Measurements from ENCODE around the gene TREX2. TPM values are rescaled to one million over a fixed set of nuclear protein-coding genes. Genes with fewer than 3 reads are reported as not detected.

The TREX2 gene
- total and polyA plus RNA-seq, 2 of the 4 experiments (the other 2 are of a cell fraction), result 0.36 to 0.84 TPM

DNA sequence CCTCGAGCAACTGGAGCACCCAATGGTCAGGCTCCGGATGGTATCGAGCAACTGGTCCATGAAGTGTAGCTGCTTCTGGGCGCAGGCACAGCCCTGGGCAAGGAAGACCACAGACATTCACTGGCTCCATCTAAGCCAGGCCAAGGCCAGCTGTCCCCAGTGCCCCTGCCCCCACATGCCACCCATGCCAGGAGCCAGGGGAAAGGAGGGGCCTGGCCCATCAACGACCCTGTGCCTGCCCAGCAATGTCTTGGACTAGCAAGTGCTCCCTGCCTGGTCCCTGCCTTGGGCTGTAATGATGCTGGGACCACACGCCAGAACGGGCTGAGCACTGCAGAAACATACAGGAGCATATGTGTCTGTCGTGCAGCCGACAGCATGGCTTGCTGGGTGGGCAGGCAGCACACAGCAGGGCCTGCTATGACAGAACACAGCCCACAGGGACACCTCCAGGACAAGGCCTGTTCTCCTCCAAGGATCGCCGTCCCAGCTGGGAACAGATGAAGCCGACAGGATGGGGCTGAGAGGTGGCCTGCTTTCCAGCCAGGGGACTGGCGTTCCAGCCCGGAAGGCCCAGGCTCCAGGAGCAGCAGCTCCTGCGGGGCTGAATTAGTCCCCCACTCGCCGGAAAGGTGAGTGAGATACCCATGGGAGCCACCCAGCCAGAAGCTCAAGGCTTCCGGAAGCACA lies 11.4 kb upstream of the TREX2 start:
- no peak overlapping the region for H3K9ac ChIP-seq (ENCODE audit: low read depth, low read length)
- H3K79me1 ChIP-seq (ENCODE audit: low read depth in 1 of 2, low read length in 2 of 2), result no peaks in the 10 kb centered on the region
- DNase-seq, result no peak
- H3K18ac ChIP-seq (ENCODE audit: low read depth, low read length), result no peak overlapping the region
- H4K5ac ChIP-seq (ENCODE audit: low read depth, low read length), result no peak overlapping the region
- 94% methylated on average over 3 of the region's 18 CpGs; no CpG with 5 or more reads in 1 of the 2 experiments for WGBS, 2 experiments (ENCODE audit: extremely low coverage in 2 of 2, insufficient read length in 1 of 2)
- no peak overlapping the region for H3K14ac ChIP-seq (replicated peaks; ENCODE audit: low read depth, low read length)
- no peak overlapping the region for H2BK5ac ChIP-seq (ENCODE audit: low read depth, low read length, poor library complexity, severe bottlenecking)
- H4K91ac ChIP-seq (ENCODE audit: insufficient read depth, low read depth, low read length), result no peak overlapping the region
- dilution Hi-C loops (cut with HindIII; ENCODE audit: low sequenced_read_pairs, unreplicated experiment), result no loop called here
- no peak overlapping the region for H2BK20ac ChIP-seq (ENCODE audit: low read depth, low read length)
- H2AK9ac ChIP-seq (replicated peaks; ENCODE audit: low read depth, low read length, poor library complexity), result no peak overlapping the region
- no peaks in the 10 kb centered on the region for H4K20me1 ChIP-seq (ENCODE audit: insufficient read depth, low read length)
- no peaks in the 10 kb centered on the region; the same call in 1 of the 2 replicates for H3K9me3 ChIP-seq (ENCODE audit: control insufficient read depth, insufficient read depth, low read length)
- in situ Hi-C loops (cut with MboI; ENCODE audit: low sequenced_read_pairs), result loop anchor here (25.0 kb wide), 1 partner anchor 420 kb away; no protein-coding TSS in a partner anchor
- no peak overlapping the region for H2BK120ac ChIP-seq (ENCODE audit: low read depth, low read length)
- no peak for TF ChIP-seq NFE2L2 (IDR thresholded peaks at IDR 0.05; ENCODE audit: low read depth, low read length)
- TF ChIP-seq, protein P1, sequence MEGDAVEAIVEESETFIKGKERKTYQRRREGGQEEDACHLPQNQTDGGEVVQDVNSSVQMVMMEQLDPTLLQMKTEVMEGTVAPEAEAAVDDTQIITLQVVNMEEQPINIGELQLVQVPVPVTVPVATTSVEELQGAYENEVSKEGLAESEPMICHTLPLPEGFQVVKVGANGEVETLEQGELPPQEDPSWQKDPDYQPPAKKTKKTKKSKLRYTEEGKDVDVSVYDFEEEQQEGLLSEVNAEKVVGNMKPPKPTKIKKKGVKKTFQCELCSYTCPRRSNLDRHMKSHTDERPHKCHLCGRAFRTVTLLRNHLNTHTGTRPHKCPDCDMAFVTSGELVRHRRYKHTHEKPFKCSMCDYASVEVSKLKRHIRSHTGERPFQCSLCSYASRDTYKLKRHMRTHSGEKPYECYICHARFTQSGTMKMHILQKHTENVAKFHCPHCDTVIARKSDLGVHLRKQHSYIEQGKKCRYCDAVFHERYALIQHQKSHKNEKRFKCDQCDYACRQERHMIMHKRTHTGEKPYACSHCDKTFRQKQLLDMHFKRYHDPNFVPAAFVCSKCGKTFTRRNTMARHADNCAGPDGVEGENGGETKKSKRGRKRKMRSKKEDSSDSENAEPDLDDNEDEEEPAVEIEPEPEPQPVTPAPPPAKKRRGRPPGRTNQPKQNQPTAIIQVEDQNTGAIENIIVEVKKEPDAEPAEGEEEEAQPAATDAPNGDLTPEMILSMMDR (conservative IDR thresholded peaks at IDR 0.05; ENCODE audit: low read depth, low read length), result no peak
- no peak for TF ChIP-seq RCOR1 (IDR thresholded peaks at IDR 0.05; ENCODE audit: insufficient replicate concordance, low read length)
- no peak overlapping the region for H3K23ac ChIP-seq (ENCODE audit: low read depth, low read length)
- H3K36me3 ChIP-seq (ENCODE audit: control insufficient read depth, insufficient read depth, low read length), result 0 out of 2 replicates have a peak, but pooled peaks cover 2% of the 10 kb centered on the region
- no peaks in the 10 kb centered on the region; the same call in 1 of the 2 replicates for H3K9me1 ChIP-seq (ENCODE audit: insufficient read depth, low read length)
- BruUV-seq (replicated peaks), result no TSS peak
- H3K27ac ChIP-seq (ENCODE audit: insufficient read depth, low read length), result no peak overlapping the region
- no peak overlapping the region for H2AK5ac ChIP-seq (ENCODE audit: low read depth, low read length)
- H3K4me1 ChIP-seq (ENCODE audit: control insufficient read depth, insufficient read depth, low read length), result no peaks in the 10 kb centered on the region; the same call in 1 of the 2 replicates
- H2BK15ac ChIP-seq (ENCODE audit: low read depth, low read length), result no peak overlapping the region
- no peak overlapping the region for H2AFZ ChIP-seq (replicated peaks; ENCODE audit: low read length, poor library complexity)
- no peak overlapping the region for H3K4ac ChIP-seq (ENCODE audit: low read depth, low read length)
- ChIA-PET CTCF (no interaction called here), POLR2A (ENCODE audit: unreplicated experiment) (no interaction called here)
- H3K27me3 ChIP-seq (ENCODE audit: control insufficient read depth, insufficient read depth, low read length), result no peaks in the 10 kb centered on the region
- intact Hi-C loops (cut with micrococcal nuclease), result no loop called here
- ATAC-seq (ENCODE audit: low read depth), result no peak
- H4K8ac ChIP-seq (ENCODE audit: low read depth in 2 of 2, low read length in 2 of 2), result no peak overlapping the region
- H3K56ac ChIP-seq (ENCODE audit: extremely low read depth, insufficient read depth, low read length), result no peak overlapping the region
- H3K4me3 ChIP-seq (ENCODE audit: insufficient read depth, low read depth, low read length), result no peak overlapping the region
- H3K4me2 ChIP-seq (ENCODE audit: low read depth, low read length), result no peak overlapping the region

Data from IMR-90 (cell line).